Activated gamma-delta T cell (primary cell): ENCODE measurements around the gene GRID2IP.

Experiments
- DNase-seq: peaks from one replicate; lab custom pipeline; 2025; lab: John Stamatoyannopoulos, UW

The GRID2IP gene

GRCh38 chr7:6520163-6520981 lies 30.9 kb downstream of the GRID2IP start:
- DNase-seq = no peak

- DNase-seq = no peak
These were observed 34.8 kb downstream of the GRID2IP start for GRCh38 chr7:6516387-6516983.

GRCh38 chr7:6513541-6513940 lies 37.7 kb downstream of the GRID2IP start:
- no peak for DNase-seq

GRCh38 chr7:6512892-6513291 lies 38.4 kb downstream of the GRID2IP start:
- DNase-seq = no peak

- no peak for DNase-seq
These were observed 40.7 kb downstream of the GRID2IP start for GRCh38 chr7:6510476-6511133.

GRCh38 chr7:6508950-6509349 lies 42.3 kb downstream of the GRID2IP start:
- DNase-seq = no peak

GRCh38 chr7:6508539-6508938 lies 42.7 kb downstream of the GRID2IP start:
- no peak for DNase-seq

- DNase-seq = no peak
These were observed 43.4 kb downstream of the GRID2IP start for GRCh38 chr7:6507906-6508305.

- no peak for DNase-seq
These were observed 45.3 kb downstream of the GRID2IP start for GRCh38 chr7:6505685-6506559.

GRCh38 chr7:6504996-6505395 lies 46.3 kb downstream of the GRID2IP start:
- DNase-seq = no peak

- no peak for DNase-seq
These were observed 48.4 kb downstream of the GRID2IP start for GRCh38 chr7:6502886-6503285.

- no peak for DNase-seq
These were observed 49.4 kb downstream of the GRID2IP start for GRCh38 chr7:6501586-6502564.

GRCh38 chr7:6500691-6501090 lies 50.6 kb downstream of the GRID2IP start:
- DNase-seq = no peak

GRCh38 chr7:6497994-6498393 lies 53.3 kb downstream of the GRID2IP start:
- DNase-seq = no peak

- no peak for DNase-seq
These were observed 53.7 kb downstream of the GRID2IP start for GRCh38 chr7:6497637-6497905.

- DNase-seq = no peak
These were observed 54.2 kb downstream of the GRID2IP start for GRCh38 chr7:6496842-6497636.

GRCh38 chr7:6495597-6496262 lies 55.5 kb downstream of the GRID2IP start:
- no peak for DNase-seq

GRCh38 chr7:6494365-6494764 lies 56.9 kb downstream of the GRID2IP start:
- DNase-seq = no peak

- DNase-seq = no peak
These were observed 60.1 kb downstream of the GRID2IP start for GRCh38 chr7:6491194-6491593.

- no peak for DNase-seq
These were observed 61.6 kb downstream of the GRID2IP start for GRCh38 chr7:6489612-6490011.
